OCI-LY1 (cell line): ENCODE data around the gene TSC1.

Experiments used
- EZH2 ChIP-seq: fragments of 200-600 bp; sonication (generic), shearing (Covaris generic); IDR thresholded peaks from 2 replicates; pipeline ENCODE4 v1.8.0; 2017; ENCODE audit warnings: borderline replicate concordance, mixed run types, mild to moderate bottlenecking, antibody characterized with exemption, low read length, moderate library complexity, mixed read lengths
- TF ChIP-seq, protein P1 (sequence below): fragments of 200-600 bp; sonication (generic), shearing (Covaris generic); IDR thresholded peaks from 2 replicates; pipeline ENCODE4 v1.5.1; 2017; ENCODE audit warnings: mild to moderate bottlenecking, antibody characterized with exemption, low read length, moderate library complexity, mixed read lengths

DNA sequence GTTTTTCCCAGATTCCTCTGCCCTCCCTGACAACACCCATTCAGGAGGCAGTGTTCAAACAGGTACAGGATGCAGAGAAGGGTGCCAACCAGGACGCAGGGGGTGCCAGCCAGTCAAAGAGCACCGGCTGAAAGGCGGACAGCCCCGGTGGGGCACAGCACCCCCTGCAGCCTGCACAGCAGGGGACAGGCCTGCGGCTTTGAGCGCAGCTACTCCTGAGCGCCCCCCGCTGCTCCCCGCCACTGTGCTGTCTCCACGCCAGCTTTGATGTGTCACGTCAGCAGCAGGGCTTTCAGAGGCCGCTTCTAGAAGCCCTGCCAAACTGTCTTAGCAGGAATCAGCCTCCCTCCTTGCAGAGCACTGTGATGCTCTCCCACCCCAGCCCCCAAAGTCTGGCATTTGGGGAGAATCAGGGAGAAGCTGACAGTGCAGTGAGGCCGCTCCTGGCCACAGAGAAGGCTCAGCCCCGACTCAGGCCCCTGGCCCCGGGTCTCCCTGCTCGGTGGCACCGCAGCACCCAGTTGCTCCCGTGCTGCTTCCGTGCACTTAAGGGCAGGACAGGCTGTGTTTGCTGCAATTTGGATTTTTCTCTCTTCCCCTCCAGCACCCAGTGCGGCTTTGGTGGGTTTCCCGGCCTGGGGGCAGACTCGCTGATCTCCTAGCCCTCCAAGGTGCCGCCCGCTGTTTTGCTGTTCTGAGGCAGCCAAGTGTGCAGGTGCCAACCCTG lies 86.6 kb downstream of the TSC1 start:
- TF ChIP-seq, protein P1, sequence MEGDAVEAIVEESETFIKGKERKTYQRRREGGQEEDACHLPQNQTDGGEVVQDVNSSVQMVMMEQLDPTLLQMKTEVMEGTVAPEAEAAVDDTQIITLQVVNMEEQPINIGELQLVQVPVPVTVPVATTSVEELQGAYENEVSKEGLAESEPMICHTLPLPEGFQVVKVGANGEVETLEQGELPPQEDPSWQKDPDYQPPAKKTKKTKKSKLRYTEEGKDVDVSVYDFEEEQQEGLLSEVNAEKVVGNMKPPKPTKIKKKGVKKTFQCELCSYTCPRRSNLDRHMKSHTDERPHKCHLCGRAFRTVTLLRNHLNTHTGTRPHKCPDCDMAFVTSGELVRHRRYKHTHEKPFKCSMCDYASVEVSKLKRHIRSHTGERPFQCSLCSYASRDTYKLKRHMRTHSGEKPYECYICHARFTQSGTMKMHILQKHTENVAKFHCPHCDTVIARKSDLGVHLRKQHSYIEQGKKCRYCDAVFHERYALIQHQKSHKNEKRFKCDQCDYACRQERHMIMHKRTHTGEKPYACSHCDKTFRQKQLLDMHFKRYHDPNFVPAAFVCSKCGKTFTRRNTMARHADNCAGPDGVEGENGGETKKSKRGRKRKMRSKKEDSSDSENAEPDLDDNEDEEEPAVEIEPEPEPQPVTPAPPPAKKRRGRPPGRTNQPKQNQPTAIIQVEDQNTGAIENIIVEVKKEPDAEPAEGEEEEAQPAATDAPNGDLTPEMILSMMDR = peak; percentile 31; the same call in 1 of the 2 replicates
- no peak for TF ChIP-seq EZH2
